HL-60 (cell line): ENCODE data around the gene SOX30.

Source experiments
- DNase-seq, 2 experiments: peaks; one replicate each; pipeline ENCODE4 v3.0.0-alpha.2; 2010 to 2020; ENCODE audit warnings: low read depth in 1 of 2, low spot score in 1 of 2
- H3K27ac ChIP-seq: fragments of 250-450 bp; sonication (Bioruptor Pico); replicated peaks from 2 replicates; pipeline ENCODE4 v1.5.1; 2020; ENCODE audit warnings: mild to moderate bottlenecking, moderate library complexity
- H3K27me3 ChIP-seq: fragments of 250-450 bp; sonication (Bioruptor Pico); 2 replicates; pipeline ENCODE4 v1.5.1; 2021; ENCODE audit warnings: mild to moderate bottlenecking, moderate library complexity; ENCODE audit not compliant: insufficient read depth, poor library complexity, severe bottlenecking
- H3K4me3 ChIP-seq: replicated peaks from 2 replicates; pipeline ENCODE4 v1.5.1; 2011; ENCODE audit warnings: mild to moderate bottlenecking, control low read depth, low read length; ENCODE audit not compliant: insufficient read depth
- CTCF ChIP-seq: IDR thresholded peaks from one replicate; pipeline ENCODE4 v1.5.1; 2011; ENCODE audit warnings: low read length, control low read depth, inconsistent platforms; ENCODE audit not compliant: insufficient read depth
- GABPA ChIP-seq: IDR thresholded peaks from 2 replicates; pipeline ENCODE4 v1.6.1; 2012; ENCODE audit warnings: low read depth
- POLR2AphosphoS5 ChIP-seq: IDR thresholded peaks from 2 replicates; pipeline ENCODE4 v1.6.1; 2012; ENCODE audit warnings: low read depth
- REST ChIP-seq: IDR thresholded peaks from 2 replicates; pipeline ENCODE4 v1.6.1; 2012; ENCODE audit warnings: low read depth; ENCODE audit not compliant: insufficient replicate concordance
- SPI1 ChIP-seq: IDR thresholded peaks from 2 replicates; pipeline ENCODE4 v1.6.1; 2012; ENCODE audit warnings: low read depth, mild to moderate bottlenecking, borderline replicate concordance

The SOX30 gene

GRCh38 chr5:157602505-157602904, 49.7 kb downstream of the SOX30 start:
- TF ChIP-seq POLR2AphosphoS5, result no peak
- Histone ChIP-seq H3K27ac (no peak overlapping the region), H3K27me3 (no peaks in the 10 kb centered on the region), H3K4me3 (no peak overlapping the region)
- no peak for DNase-seq

GRCh38 chr5:157600252-157600651, 52.0 kb downstream of the SOX30 start:
- no peak for TF ChIP-seq POLR2AphosphoS5
- TF ChIP-seq GABPA, result no peak
- TF ChIP-seq SPI1, result no peak
- no peak for TF ChIP-seq REST
- no peak for TF ChIP-seq CTCF
- no peak overlapping the region for H3K27ac ChIP-seq
- H3K4me3 ChIP-seq, result no peak overlapping the region
- DNase-seq, result no peak
- no peaks in the 10 kb centered on the region for H3K27me3 ChIP-seq

- DNase-seq, result no peak
- Histone ChIP-seq H3K27ac (no peak overlapping the region), H3K27me3 (no peaks in the 10 kb centered on the region), H3K4me3 (no peak overlapping the region)
- no peak for TF ChIP-seq POLR2AphosphoS5
- TF ChIP-seq REST, result no peak
- no peak for TF ChIP-seq GABPA
- no peak for TF ChIP-seq SPI1
- TF ChIP-seq CTCF, result no peak
Observed at GRCh38 chr5:157599565-157599964, 52.7 kb downstream of the SOX30 start.

GRCh38 chr5:157598350-157598936, 53.8 kb downstream of the SOX30 start:
- TF ChIP-seq GABPA (no peak), POLR2AphosphoS5 (no peak), CTCF (no peak), REST (no peak), SPI1 (no peak)
- Histone ChIP-seq H3K4me3 (no peak overlapping the region), H3K27ac (no peak overlapping the region), H3K27me3 (no peaks in the 10 kb centered on the region)
- no peak for DNase-seq
